GM19463 (cell line): ENCODE data around the gene TNFRSF11A.
A peak's percentile ranks its signal among the peaks of the same experiment; 100 is the strongest.

Source experiments
- ATAC-seq: cut with Tn5 transposase; IDR thresholded peaks from one replicate; pipeline ENCODE4 v1.9.1; 2021; ENCODE audit warnings: mild to moderate bottlenecking, moderate library complexity; ENCODE audit not compliant: unreplicated experiment

Gene TNFRSF11A

DNA sequence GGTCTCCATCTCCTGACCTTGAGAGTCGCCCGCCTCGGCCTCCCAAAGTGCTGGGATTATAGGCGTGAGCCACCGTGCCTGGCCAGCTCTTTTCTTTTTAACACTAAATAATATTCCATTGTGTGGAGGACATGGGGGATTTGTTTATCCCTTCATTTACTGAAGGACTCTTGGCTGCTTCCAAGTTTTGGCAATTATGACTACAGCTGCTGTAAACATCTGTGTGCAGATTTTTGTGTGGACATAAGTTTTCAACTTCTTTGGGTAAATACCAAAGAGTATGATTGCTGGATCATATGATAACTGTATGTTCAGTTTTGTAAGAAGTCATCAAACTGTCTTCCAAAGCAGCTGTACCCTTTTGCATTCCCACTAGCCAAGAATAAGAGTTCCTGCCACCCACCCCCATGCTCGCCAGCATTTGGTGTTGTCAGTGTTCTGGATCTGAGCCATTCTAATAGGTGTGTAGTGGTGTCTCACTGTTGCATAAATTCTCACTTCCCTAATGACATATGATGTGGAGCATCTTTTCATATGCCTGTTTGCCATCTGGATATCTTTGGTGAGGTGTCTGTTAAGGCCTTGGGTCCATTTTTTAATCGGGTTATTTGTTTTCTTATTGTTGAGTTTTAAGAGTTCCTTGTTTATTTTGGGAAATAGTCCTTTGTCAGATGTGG, 52.2 kb downstream of the TNFRSF11A start:
- ATAC-seq, result no peak

DNA sequence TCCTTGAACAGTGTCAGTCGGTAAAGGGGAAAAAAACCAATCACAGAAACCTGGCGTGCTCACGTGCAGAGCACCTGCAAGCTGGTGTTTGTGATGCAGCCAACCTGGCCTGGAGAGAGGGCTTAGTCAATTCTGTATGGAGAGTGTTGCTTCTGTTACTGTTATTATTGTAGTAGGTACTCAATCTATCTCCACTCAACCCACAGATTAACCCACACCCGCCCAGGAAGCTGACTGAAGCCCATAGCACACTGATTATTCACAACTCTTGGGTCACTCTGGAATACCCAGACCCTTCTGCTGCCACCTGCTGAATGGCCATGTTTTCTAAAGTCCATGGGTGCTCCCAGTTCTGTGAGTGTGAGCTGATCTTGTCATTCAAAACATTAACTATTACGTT, 53.9 kb downstream of the TNFRSF11A start:
- no peak for ATAC-seq

DNA sequence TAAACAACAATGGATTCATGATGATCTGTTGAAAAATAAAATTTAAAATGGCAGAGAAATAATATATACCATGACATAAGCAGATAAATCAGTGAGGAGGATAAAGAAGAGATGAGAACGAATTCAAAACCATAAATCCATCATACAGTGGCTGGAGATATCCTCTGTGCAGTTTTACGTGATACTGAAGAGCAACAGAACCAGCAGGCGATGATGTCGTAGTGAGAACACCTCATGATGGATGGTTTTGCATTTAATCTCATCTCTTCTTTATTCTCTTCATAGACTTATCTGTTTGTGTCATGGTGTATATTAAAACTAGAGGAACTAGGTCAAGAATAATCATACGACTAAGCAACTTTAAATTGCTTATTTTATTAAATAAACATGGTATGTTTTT, 56.3 kb downstream of the TNFRSF11A start:
- no peak for ATAC-seq

DNA sequence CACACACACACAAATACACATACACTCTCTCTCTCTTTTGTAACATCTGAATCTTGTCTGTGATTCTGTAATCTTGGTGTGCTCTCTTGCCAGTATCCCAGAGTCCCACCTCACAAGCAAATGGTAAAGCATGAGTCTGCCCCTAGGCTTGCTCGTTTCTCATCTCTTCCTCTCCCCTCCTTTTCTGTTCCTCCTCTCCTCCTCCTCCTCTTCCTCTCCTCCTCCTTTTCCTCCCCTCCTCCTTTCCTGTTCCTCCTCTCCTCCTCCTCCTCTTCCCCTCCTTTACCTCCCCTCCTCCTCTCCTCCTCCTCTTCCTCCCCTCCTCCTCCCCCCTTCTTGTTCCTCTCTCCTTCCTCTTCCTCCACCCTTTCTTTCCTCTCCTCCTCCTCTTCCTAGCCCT, 59.0 kb downstream of the TNFRSF11A start:
- no peak for ATAC-seq

DNA sequence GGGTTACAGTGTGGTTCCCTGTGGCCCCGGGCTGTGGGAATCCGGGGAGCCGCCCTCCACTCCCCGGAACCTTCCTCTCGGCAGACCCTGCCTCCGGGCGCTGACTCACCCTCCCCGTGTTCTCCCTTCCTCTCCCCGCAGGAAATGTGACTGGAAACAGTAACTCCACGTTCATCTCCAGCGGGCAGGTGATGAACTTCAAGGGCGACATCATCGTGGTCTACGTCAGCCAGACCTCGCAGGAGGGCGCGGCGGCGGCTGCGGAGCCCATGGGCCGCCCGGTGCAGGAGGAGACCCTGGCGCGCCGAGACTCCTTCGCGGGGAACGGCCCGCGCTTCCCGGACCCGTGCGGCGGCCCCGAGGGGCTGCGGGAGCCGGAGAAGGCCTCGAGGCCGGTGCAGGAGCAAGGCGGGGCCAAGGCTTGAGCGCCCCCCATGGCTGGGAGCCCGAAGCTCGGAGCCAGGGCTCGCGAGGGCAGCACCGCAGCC, 59.5 kb downstream of the TNFRSF11A start:
- ATAC-seq, result no peak

DNA sequence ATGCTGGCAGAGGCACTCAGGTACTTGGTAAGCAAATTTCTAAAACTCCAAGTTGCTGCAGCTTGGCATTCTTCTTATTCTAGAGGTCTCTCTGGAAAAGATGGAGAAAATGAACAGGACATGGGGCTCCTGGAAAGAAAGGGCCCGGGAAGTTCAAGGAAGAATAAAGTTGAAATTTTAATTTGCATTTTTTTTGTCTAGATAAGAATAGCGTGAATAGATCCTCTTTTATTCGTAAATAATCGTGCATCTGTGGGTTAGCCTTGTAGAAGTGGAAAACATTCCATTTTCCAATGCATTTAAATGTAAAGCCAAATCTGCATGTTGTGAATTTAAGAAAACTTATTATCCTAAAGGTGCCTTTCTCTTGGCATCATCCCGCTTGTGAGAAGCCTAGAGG, 61.0 kb downstream of the TNFRSF11A start:
- no peak for ATAC-seq

DNA sequence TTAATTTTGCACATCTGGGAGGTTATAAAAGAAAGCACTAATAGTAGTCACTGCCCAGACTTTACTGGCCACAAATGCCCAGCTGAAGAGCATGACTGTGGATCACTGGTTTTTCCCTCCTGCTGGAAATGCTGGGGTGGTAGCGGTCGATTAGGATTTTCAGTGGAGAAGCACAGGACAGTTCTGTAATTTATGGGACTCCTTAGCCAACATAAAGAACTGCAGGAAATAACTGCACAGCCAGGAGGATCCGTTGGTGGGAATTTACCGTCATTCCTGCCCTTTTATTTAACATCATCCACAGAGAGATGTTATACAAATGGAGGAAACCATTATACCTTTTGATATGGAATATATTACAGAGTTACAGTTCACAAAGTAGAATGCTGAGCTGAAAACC, 61.5 kb downstream of the TNFRSF11A start:
- ATAC-seq, result no peak

DNA sequence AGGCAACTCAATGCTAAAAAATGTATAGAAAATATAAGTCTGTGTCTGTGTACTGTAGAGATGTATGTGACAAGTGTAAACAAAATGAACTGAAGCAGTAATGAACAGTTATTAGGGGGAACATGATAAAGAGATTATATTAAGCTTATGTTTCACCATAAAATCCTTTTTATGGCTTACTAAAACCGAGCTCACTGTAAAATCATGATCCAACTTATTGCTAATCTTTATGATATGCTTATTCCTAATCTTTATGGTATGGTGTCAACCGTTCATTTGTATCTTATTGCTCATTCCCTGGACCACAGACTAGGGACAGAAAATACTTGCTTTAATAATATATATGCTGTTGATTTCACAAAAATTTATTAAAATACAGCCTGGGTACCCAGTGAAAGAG, 62.1 kb downstream of the TNFRSF11A start:
- ATAC-seq, result no peak

DNA sequence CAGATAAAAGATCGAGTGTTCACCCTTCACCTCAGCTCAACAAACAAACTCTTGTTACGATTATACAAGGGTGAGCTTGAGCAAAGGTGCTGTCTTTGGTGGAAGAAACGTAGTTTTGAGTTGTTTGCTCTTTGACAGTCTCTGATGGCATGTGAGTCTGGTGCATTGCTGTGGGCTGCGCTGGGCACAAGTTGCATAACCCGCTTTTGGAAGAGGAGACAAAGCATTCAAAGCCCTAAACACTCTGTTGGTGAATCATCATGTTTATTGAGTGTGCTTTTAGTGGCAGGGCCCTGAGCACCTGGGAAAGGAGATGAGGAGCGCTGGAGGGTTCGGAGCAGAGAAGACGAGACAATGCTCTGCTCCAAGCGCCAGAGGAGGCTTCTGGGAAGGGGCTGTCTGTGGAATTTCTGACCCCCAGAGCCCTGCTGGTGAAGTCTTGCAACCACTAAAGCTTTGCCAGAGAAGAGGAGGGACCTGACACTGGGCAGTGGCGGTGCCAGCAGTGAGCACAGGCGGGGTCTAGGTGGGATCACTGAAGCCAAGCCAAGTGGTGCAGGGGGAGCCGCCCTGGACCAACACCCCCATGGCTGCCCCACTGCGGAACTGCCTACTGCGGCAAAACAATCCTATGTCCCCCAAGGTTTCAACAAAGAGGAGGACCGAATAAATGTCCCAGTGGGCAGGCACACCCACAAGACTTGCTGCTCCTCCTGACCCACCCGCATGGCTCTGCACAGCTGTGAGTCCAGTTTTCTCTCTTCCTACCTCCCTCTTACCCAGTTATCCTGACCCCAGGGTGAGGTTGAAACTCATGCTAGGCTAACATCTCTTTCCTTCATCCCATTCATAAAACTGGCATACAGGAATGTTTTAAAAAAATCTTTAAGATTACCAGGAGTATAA, 64.0 kb downstream of the TNFRSF11A start:
- no peak for ATAC-seq

DNA sequence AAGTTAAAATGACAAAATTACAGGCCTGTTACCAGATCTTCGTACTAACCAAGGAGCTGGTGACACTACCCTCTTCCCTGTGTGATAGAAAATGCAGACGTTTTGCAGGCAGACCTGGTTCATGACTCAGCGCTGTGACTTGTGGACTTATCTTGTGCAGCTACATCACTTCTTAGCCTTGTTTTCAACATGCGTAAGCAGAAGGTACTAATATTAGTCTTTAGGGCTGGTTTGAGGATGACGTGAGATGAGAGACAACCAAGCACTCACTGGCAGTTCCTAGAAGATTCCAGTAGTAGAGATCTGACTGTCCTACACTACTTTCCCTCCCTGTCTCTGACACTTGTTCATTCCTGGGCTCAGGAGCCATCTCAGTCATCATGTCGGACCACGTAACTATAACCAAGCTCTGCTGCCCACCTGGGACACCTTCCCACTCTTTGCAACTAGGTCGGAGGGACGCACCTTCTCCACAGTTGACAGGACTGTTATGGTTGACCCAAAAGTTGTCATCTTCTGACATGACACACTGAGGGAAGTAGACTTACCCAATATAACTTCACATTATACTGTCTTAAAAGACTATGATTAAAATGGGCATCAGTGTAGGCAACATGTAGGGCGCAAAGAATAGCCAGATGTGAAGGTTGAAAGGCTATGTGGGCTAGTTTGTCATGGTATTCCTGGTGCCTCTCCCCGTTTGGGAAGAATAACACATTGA, 64.8 kb downstream of the TNFRSF11A start:
- no peak for ATAC-seq

DNA sequence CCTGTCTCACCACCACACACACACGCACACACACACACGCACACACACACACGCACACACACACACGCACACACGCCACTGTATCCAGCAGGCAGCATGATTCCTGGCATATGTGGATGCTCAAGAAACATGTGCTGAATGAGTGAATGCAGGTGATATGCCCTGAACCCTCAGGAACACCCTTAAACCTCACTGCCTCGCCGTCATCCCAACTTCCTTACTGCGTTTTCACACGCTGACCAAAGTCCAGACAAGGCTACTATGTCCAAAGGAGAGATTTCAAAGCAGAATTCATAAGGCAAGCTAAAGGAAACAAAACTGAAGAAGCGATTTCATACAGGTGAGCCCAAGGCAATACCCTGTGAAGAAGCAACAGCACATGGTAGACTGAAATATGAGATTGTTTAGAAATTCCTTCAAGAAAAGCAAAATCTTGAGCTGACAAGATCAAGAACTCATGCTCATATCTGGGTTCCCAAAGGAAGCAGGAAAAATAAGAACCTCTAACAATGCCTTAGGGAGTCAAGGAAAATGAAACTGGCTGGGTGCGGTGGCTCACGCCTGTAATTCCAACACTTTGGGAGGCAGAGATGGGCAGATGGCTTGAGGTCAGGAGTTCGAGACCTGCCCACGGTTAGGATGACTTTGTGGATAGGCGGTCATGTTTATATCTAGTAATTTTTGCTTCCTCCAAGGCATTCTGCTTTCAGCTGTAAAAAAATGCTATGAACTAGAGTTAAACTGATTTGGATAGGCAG, 69.1 kb downstream of the TNFRSF11A start:
- ATAC-seq, result no peak

DNA sequence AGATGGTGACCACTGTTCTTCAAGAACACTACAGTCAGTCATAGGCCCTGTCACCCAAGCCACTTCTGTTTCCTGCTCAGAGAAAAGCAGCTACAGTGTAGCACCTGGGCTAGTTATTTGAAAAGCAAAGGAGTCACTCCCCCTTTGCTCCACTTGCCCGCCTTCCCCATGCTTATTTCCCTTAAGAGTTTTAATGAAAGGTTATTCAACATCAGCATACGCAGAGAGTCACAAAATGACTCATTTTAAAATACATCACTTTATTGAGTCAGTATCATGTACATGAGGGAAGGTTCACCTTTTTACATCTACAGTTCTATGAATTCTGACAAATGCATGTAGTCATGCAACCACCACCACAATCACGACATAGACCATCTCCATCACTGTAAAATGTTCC, 71.3 kb downstream of the TNFRSF11A start:
- ATAC-seq, result no peak

DNA sequence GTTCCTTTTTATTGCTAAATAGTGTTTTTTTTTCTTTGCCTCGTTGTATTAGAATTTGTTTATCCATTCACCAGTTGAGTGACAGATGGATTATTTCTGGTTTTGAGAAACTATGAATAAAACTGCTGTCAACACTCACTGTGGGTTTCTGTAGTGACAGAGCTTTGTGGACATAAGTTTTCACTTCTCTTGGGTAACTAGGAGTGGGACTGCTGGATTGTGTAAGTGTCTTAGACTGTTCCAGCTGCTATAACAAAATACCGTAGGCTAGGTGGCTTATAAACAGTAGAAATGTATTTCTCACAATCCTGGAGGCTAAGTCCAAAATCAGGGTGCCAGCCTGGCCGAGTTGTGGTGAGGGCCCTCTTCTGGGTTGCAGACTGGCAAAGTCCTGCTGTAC, 71.9 kb downstream of the TNFRSF11A start:
- no peak for ATAC-seq

DNA sequence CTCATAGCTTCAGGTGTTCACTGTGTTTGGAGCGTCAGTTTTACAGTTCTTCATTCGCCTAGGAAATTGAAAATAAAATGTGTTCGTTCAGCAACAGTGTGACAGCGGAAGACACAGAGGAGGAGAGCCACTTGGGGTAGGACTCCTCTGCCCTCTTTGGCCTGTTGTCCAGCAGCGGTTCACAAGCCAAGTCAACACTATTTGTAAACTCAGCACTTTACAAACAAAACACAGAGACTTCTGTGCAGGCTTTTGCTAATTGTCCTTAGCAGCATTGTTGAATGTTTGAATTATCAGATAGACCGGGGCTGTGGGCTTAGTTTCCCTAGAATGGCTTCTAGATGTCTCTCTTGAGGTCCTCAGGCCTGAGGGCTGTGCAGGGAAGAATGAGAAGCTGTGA, 73.2 kb downstream of the TNFRSF11A start:
- ATAC-seq, result no peak

DNA sequence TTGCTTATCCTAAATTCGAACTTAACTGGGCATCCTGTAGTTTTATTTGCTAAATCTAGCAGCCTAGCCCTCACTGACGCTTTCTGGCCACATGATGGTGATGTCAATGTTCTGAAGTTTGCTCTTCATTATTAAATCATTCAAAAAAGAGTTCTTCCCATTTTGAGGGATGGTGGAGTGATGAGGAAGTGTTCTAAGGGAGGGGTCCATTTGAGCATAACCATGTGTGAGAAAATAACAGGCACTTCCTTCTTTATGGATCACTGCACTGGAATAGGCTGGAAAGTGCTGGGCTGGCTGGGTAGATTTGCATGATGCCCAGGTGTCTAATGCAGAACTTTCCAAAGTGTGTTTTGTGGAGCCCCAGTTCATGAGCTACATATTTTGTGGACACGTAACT, 74.2 kb downstream of the TNFRSF11A start:
- no peak for ATAC-seq

DNA sequence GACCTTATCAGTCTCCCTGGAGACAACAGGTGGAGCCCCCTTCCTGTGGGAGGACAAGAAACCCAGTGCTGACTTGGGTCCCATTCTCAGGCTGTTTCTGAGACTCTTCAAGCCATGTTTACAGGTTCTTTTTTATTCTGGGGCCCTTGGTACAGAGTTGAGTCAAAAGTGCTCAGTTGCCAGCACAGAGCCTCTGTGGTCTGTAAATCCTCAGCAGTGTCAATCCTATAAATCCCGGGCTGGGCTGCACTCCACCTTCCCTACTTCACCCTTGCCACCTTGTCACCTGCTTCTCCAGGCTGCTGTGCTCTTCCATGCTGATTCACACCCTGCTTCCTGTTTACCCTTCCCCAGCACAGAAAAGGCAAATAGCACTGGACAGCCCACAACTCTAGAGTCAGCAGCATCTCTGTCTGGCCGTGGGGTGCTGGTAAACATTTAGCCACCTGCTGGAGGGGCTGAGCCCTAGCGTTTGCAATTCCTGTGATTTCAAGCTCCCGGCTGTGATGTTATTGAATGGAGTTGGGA, 74.7 kb downstream of the TNFRSF11A start:
- ATAC-seq, result peak; percentile 76

DNA sequence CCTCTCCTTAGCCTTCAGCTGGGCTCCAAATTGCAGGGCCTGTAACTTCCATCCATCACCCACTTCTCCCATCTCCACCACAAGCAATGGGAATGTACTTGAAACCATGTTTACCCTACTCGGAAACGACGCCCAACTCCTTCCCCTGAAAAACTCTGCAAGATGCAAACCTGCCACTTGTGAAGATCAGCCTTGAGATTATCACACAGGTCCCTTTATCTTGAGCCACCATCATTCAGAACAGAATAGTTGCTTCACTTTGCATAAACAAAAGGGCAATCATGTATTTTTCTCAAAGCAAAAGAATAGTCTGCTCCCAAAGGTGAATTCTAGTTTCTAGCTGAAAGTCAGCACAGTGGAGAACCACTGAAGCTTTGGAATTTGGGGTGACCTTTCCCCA, 75.8 kb downstream of the TNFRSF11A start:
- ATAC-seq, result no peak

DNA sequence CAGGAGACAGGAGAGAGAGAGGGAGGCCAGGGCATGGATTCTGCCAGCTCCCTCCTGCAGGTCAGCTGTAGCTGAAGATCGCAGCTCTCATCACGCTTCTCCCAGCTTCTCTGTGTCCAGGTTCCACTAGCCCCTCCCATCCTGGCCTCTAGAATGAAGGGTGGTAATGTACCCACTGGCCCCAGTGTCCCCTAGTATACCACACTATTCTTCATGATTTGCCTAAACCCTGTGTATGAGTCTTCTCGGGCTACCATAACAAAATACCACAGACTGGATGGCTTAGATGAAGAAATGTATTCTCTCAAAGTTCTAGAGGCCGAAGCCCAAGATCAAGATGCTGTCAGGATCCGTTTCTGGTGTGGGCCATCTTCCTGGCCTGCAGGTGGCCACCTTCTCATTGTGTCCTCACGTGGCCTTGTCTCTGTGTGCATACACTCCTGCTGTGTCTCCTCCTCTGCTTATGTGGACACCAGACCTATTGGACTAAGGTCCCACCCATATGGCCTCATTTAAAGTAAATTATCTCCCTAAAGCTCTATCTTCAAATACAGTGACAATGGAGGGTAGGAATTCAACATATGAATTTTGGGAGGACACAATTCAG, 77.3 kb downstream of the TNFRSF11A start:
- ATAC-seq, result no peak

DNA sequence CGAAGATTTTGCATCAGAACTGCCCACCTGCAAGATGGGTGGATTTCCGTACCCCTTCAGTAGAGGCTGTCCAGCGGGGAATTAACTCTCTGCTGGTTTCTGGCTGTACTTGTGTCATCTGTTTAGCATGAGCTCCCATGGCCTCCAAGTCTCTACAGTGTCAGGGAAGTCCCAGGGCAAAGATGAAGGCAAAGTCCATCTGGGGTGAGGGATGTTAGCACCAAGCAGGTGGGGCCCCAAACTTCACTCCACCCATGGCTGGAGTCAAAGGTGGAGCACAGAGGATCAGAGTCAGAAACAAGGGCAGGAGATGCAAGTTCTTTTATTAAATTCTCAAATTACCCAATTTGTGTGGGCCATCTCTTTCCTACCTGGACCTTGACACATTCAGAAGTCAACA, 78.0 kb downstream of the TNFRSF11A start:
- ATAC-seq, result no peak

DNA sequence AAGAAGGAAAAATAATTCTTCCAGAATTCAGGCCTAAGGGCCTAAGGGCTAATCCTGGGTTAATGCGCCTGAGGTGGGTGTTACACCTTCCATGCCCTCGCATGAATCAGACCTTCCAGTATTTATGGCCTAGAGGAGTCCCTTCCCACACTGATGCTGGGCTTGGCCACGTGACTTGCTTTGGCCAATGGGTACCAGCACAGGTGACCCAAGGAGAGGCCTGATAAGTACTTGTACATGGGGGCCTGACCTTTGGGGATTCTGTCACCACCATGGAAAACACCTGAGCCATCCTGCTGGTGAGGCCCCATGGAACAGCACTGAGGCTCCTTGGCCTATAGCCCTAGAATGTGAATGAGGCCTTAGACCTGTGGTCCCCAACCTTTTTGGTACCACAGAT, 79.8 kb downstream of the TNFRSF11A start:
- ATAC-seq, result no peak
